Stimulated activated CD4-positive, alpha-beta T cell treated with anti-CD3 and anti-CD28 coated beads, TNF-alpha, amount 100 ng/mL, for 48 hours (primary cell): ENCODE measurements around the gene TRPM6.

ENCODE experiments used
- DNase-seq, 3 donors: peaks; one replicate each; pipeline ENCODE4 v3.0.0-alpha.2; 2020; ENCODE audit warnings: low read depth in 3 of 3

The TRPM6 gene

DNA sequence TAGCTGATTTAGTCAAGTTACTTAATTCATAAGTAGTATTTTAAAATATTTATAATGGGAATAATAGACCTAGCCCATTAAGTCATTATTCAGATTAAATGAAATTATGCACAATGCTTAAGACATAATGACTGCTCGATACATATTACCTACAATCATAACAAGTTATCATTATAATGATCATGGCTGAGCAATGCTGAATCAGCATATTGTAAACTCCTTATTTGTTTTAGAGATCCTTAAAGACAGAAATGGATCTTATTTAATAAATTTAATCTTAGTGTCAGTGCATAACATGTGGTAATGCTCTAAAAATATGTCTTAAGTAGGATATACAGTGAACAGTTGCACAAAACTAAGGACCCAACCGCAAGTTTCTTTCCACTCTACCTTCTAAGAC is 169.0 kb downstream of the TRPM6 start:
- no peak for DNase-seq

- no peak for DNase-seq
Observed at GRCh38 chr9:74711341-74711740, 176.4 kb downstream of the TRPM6 start.

- DNase-seq, result no peak
Observed at GRCh38 chr9:74697535-74697934, 190.2 kb downstream of the TRPM6 start.

DNA sequence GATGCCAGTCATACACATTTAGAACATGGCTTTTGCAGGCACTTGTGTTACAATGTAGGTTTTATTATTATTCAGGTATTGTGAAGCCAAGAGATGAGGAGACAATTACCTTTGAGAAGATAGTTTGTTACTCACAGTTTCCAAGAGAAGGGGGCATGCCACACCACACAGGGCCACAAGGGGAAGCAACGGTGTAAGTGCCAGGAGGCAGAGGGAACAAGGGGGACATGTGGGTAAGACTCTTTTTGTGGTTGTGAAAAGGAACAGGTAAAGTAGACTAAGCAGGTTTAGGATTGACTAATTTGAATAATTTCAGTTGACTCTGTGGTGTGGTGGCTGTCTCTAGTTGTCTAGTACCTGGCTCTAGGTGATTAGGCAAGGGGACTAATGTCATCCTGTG is 191.2 kb downstream of the TRPM6 start:
- no peak for DNase-seq

GRCh38 chr9:74691058-74691457 is 196.7 kb downstream of the TRPM6 start:
- DNase-seq, result no peak

DNA sequence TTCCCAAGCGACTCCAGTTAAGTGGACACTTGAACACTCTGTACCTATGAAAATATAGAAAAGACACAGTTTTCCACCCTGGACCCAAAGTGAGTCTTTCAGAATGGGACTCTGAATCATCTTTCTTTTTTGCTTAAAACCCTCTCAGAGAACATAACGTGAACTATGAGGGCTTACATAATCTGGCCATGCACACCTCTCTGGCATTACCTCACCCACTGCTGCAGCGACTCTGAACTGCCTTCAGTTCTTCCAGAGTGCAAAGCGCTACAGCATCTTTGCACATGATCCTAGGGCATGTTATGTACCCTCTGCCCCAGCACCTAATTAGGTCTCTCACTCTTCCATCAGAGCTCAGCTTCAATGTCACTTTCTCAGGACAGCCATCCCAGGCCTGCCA is 204.4 kb downstream of the TRPM6 start:
- DNase-seq, result no peak

GRCh38 chr9:74681906-74682305 is 205.8 kb downstream of the TRPM6 start:
- no peak for DNase-seq

- DNase-seq, result no peak
Observed at GRCh38 chr9:74674077-74674476, 213.6 kb downstream of the TRPM6 start.
